GM12891 (cell line): ENCODE results near the gene MAFF.

Source experiments
- DNase-seq: peaks from one replicate; pipeline ENCODE4 v3.0.0; 2011; ENCODE audit warnings: low spot score; ENCODE audit not compliant: insufficient read length
- FAIRE-seq: peaks from 2 replicates; lab custom pipeline; 2011; peaks lifted over from hg19 to GRCh38; lab: Jason Lieb, UNC
- PAX5 ChIP-seq: IDR thresholded peaks from 2 replicates; pipeline ENCODE4 v1.6.1; 2011; ENCODE audit warnings: low read length, moderate library complexity, mild to moderate bottlenecking; ENCODE audit not compliant: insufficient read depth, severe bottlenecking
- POLR2A ChIP-seq: IDR thresholded peaks from 2 replicates; pipeline ENCODE4 v1.6.1; 2011; ENCODE audit warnings: low read depth, low read length, control low read depth
- POLR2AphosphoS5 ChIP-seq: IDR thresholded peaks from 2 replicates; pipeline ENCODE4 v1.6.1; 2011; ENCODE audit warnings: low read depth, low read length, control low read depth
- POU2F2 ChIP-seq: IDR thresholded peaks from 2 replicates; pipeline ENCODE4 v1.6.1; 2011; ENCODE audit warnings: low read depth, mild to moderate bottlenecking, control low read depth, low read length, moderate library complexity
- SPI1 ChIP-seq: IDR thresholded peaks from 2 replicates; pipeline ENCODE4 v1.6.1; 2011; ENCODE audit warnings: low read depth, low read length, control low read depth
- TAF1 ChIP-seq: IDR thresholded peaks from 2 replicates; pipeline ENCODE4 v1.6.1; 2011; ENCODE audit warnings: low read depth, low read length, control low read depth

Gene MAFF

GRCh38 chr22:38246046-38246658 lies 44.4 kb downstream of the MAFF start:
- no peak for DNase-seq
- no peak for TF ChIP-seq PAX5
- no peak for TF ChIP-seq POU2F2
- no peak for TF ChIP-seq POLR2A
- TF ChIP-seq SPI1, result no peak
- no peak for TF ChIP-seq POLR2AphosphoS5
- TF ChIP-seq TAF1, result no peak
- FAIRE-seq, result no peak

- no peak for DNase-seq
- FAIRE-seq, result no peak
Observed at GRCh38 chr22:38246692-38247091, 44.9 kb downstream of the MAFF start.

GRCh38 chr22:38247713-38248112 lies 45.9 kb downstream of the MAFF start:
- no peak for DNase-seq
- no peak for FAIRE-seq
- no peak for TF ChIP-seq TAF1
- no peak for TF ChIP-seq PAX5
- TF ChIP-seq POLR2A, result no peak
- TF ChIP-seq SPI1, result no peak
- no peak for TF ChIP-seq POLR2AphosphoS5

More at GRCh38 chr22:38246692-38247091, 44.9 kb downstream of the MAFF start:
- no peak for TF ChIP-seq TAF1
- TF ChIP-seq PAX5, result no peak
- TF ChIP-seq POLR2AphosphoS5, result no peak
- no peak for TF ChIP-seq POU2F2
- no peak for TF ChIP-seq SPI1

GRCh38 chr22:38248280-38248679 lies 46.5 kb downstream of the MAFF start:
- no peak for TF ChIP-seq POLR2A
- TF ChIP-seq POLR2AphosphoS5, result no peak
- TF ChIP-seq POU2F2, result no peak
- no peak for TF ChIP-seq TAF1
- no peak for TF ChIP-seq PAX5
- TF ChIP-seq SPI1, result no peak
- DNase-seq (no peak), FAIRE-seq (no peak)

GRCh38 chr22:38249301-38249700 lies 47.5 kb downstream of the MAFF start:
- DNase-seq (no peak), FAIRE-seq (no peak)
- no peak for TF ChIP-seq POLR2AphosphoS5
- TF ChIP-seq TAF1, result no peak
- no peak for TF ChIP-seq POLR2A
- TF ChIP-seq SPI1, result no peak
- no peak for TF ChIP-seq PAX5
- no peak for TF ChIP-seq POU2F2

- FAIRE-seq, result no peak
- DNase-seq, result no peak
- TF ChIP-seq POLR2A (no peak), PAX5 (no peak), POLR2AphosphoS5 (no peak), POU2F2 (no peak), TAF1 (no peak), SPI1 (no peak)
Observed at GRCh38 chr22:38249803-38250642, 48.2 kb downstream of the MAFF start.

- DNase-seq (no peak), FAIRE-seq (no peak)
- TF ChIP-seq TAF1 (no peak), PAX5 (no peak)
Observed at GRCh38 chr22:38250643-38251340, 49.0 kb downstream of the MAFF start.

GRCh38 chr22:38251341-38251692 lies 49.5 kb downstream of the MAFF start:
- FAIRE-seq, result no peak
- DNase-seq, result no peak

GRCh38 chr22:38255697-38256096 lies 53.9 kb downstream of the MAFF start:
- FAIRE-seq, result no peak
- TF ChIP-seq POLR2AphosphoS5 (no peak), SPI1 (no peak), POLR2A (no peak), POU2F2 (no peak), PAX5 (no peak), TAF1 (no peak)
- DNase-seq, result no peak

More at GRCh38 chr22:38251341-38251692, 49.5 kb downstream of the MAFF start:
- TF ChIP-seq POU2F2 (no peak), TAF1 (no peak), SPI1 (no peak), POLR2A (no peak), POLR2AphosphoS5 (no peak), PAX5 (no peak)

GRCh38 chr22:38257181-38257580 lies 55.4 kb downstream of the MAFF start:
- DNase-seq (no peak), FAIRE-seq (no peak)
- TF ChIP-seq PAX5 (no peak), SPI1 (no peak), POLR2A (no peak), POLR2AphosphoS5 (no peak), POU2F2 (no peak)
